ENCODE measurements around the gene CERS1.

- TF ChIP-seq CTCF (IDR thresholded peaks at IDR 0.05) (no peak), POLR2A (IDR thresholded peaks at IDR 0.05) (no peak)
Observed at GRCh38 chr19:18945297-18945696, 49.3 kb upstream of the CERS1 start.
